PC-9 (cell line): Measurements from ENCODE around the gene SMAGP.

ENCODE experiments used
- CTCF ChIP-seq: fragments of 200-600 bp; sonication (generic); conservative IDR thresholded peaks from 2 replicates; pipeline ENCODE4 v1.6.1; 2017; ENCODE audit warnings: mixed run types, antibody characterized with exemption, mild to moderate bottlenecking, moderate library complexity
- EZH2 ChIP-seq: fragments of 200-600 bp; sonication (generic); IDR thresholded peaks from 2 replicates; pipeline ENCODE4 v1.8.0; 2017; ENCODE audit warnings: antibody characterized with exemption, low read depth

- TF ChIP-seq CTCF (no peak), EZH2 (no peak)
Measured at GRCh38 chr12:51217133-51217967, 52.9 kb downstream of the SMAGP start.
